IMR-90 (cell line): Measurements from ENCODE around the gene CDK5R2. TPM values are rescaled to one million over a fixed set of nuclear protein-coding genes. Genes with fewer than 3 reads are reported as not detected.

Source experiments
- ATAC-seq: fragments of 200-7000 bp; cut with Tn5 transposase; 2 replicates; pipeline ENCODE4 v1.9.1; 2020; ENCODE audit warnings: low read depth, mild to moderate bottlenecking, moderate library complexity
- BruUV-seq: library from RNA; stranded (reverse); fragments of 400-500 nt; replicated peaks from 2 replicates; lab custom pipeline; 2021; lab: Mats Ljungman, UMichigan
- CTCF ChIA-PET: fragments of 300-600 bp; formaldehyde crosslinking; extraction: SDS; loops from one replicate; lab custom pipeline; 2021; ENCODE audit warnings: antibody characterized with exemption; lab: Yijun Ruan, JAX
- POLR2A ChIA-PET: fragments of 300-600 bp; sonication (Branson Sonifier 250); formaldehyde crosslinking; loops from one replicate; lab custom pipeline; 2022; ENCODE audit warnings: antibody characterized with exemption; ENCODE audit not compliant: unreplicated experiment; lab: Charles Lee
- DNase-seq: peaks from one replicate; pipeline ENCODE4 v3.0.0; 2013
- H2AFZ ChIP-seq: replicated peaks from 2 replicates; pipeline ENCODE3; 2013; ENCODE audit warnings: low read length, mild to moderate bottlenecking; ENCODE audit not compliant: poor library complexity
- H2AK5ac ChIP-seq: 2 replicates; pipeline ENCODE4 v1.6.1; 2013; ENCODE audit warnings: low read depth, low read length, inconsistent platforms
- H2AK9ac ChIP-seq: replicated peaks from 2 replicates; pipeline ENCODE3; 2013; ENCODE audit warnings: mild to moderate bottlenecking, low read depth, low read length, moderate library complexity; ENCODE audit not compliant: poor library complexity
- H2BK120ac ChIP-seq: 2 replicates; pipeline ENCODE4 v1.6.1; 2013; ENCODE audit warnings: low read depth, low read length, inconsistent platforms
- H2BK15ac ChIP-seq: 3 replicates; pipeline ENCODE4 v1.6.1; 2013; ENCODE audit warnings: low read depth, low read length, inconsistent platforms
- H2BK20ac ChIP-seq: 2 replicates; pipeline ENCODE4 v1.6.1; 2013; ENCODE audit warnings: low read depth, mild to moderate bottlenecking, inconsistent platforms, low read length, moderate library complexity
- H2BK5ac ChIP-seq: 2 replicates; pipeline ENCODE4 v1.6.1; 2013; ENCODE audit warnings: mild to moderate bottlenecking, low read depth, low read length, inconsistent platforms; ENCODE audit not compliant: poor library complexity, severe bottlenecking
- H3K14ac ChIP-seq: replicated peaks from 2 replicates; pipeline ENCODE4 v1.6.1; 2013; ENCODE audit warnings: low read depth, low read length, inconsistent platforms
- H3K18ac ChIP-seq: 2 replicates; pipeline ENCODE4 v1.6.1; 2013; ENCODE audit warnings: low read depth, low read length, control low read depth
- H3K23ac ChIP-seq: 2 replicates; pipeline ENCODE4 v1.6.1; 2013; ENCODE audit warnings: low read depth, low read length, inconsistent platforms
- H3K27ac ChIP-seq: 2 replicates; pipeline ENCODE4 v1.5.1; 2013; ENCODE audit warnings: mild to moderate bottlenecking, control low read depth, low read length; ENCODE audit not compliant: insufficient read depth
- H3K27me3 ChIP-seq: 2 replicates; pipeline ENCODE4 v1.6.1; 2013; ENCODE audit warnings: low read length; ENCODE audit not compliant: control insufficient read depth, insufficient read depth
- H3K36me3 ChIP-seq: 2 replicates; pipeline ENCODE4 v1.6.1; 2013; ENCODE audit warnings: low read length, mixed read lengths; ENCODE audit not compliant: control insufficient read depth, insufficient read depth
- H3K4ac ChIP-seq: 2 replicates; pipeline ENCODE4 v1.6.1; 2013; ENCODE audit warnings: low read depth, low read length, inconsistent platforms
- H3K4me1 ChIP-seq: 2 replicates; pipeline ENCODE4 v1.6.1; 2013; ENCODE audit warnings: low read length, mixed read lengths; ENCODE audit not compliant: control insufficient read depth, insufficient read depth
- H3K4me2 ChIP-seq: 2 replicates; pipeline ENCODE4 v1.6.1; 2013; ENCODE audit warnings: low read depth, mild to moderate bottlenecking, control low read depth, low read length, moderate library complexity
- H3K4me3 ChIP-seq: 2 replicates; pipeline ENCODE4 v1.5.1; 2013; ENCODE audit warnings: low read depth, mild to moderate bottlenecking, control low read depth, low read length, moderate library complexity; ENCODE audit not compliant: insufficient read depth
- H3K56ac ChIP-seq: 2 replicates; pipeline ENCODE4 v1.6.1; 2013; ENCODE audit warnings: low read length, inconsistent platforms; ENCODE audit not compliant: insufficient read depth; ENCODE audit errors: extremely low read depth
- H3K79me1 ChIP-seq, 2 experiments: 2 replicates each; pipeline ENCODE4 v1.6.1; 2013; ENCODE audit warnings: low read length in 2 of 2, inconsistent platforms in 1 of 2, low read depth in 1 of 2
- H3K9ac ChIP-seq: 2 replicates; pipeline ENCODE4 v1.6.1; 2013; ENCODE audit warnings: low read depth, low read length, control low read depth
- H3K9me1 ChIP-seq: 2 replicates; pipeline ENCODE4 v1.6.1; 2013; ENCODE audit warnings: low read length, inconsistent platforms; ENCODE audit not compliant: insufficient read depth
- H3K9me3 ChIP-seq: 2 replicates; pipeline ENCODE4 v1.6.1; 2013; ENCODE audit warnings: low read length; ENCODE audit not compliant: control insufficient read depth, insufficient read depth
- H4K20me1 ChIP-seq: 2 replicates; pipeline ENCODE4 v1.6.1; 2013; ENCODE audit warnings: low read length, inconsistent platforms; ENCODE audit not compliant: insufficient read depth
- H4K5ac ChIP-seq: 2 replicates; pipeline ENCODE4 v1.6.1; 2013; ENCODE audit warnings: mild to moderate bottlenecking, low read depth, low read length, control low read depth
- H4K8ac ChIP-seq, 2 experiments: 2 replicates each; pipeline ENCODE4 v1.6.1; 2013; ENCODE audit warnings: low read depth in 2 of 2, low read length in 2 of 2, control low read depth in 1 of 2, inconsistent platforms in 1 of 2
- H4K91ac ChIP-seq: 2 replicates; pipeline ENCODE4 v1.6.1; 2013; ENCODE audit warnings: low read depth, low read length, inconsistent platforms; ENCODE audit not compliant: insufficient read depth
- FOS ChIP-seq: fragments of 150-350 bp; IDR thresholded peaks from 2 replicates; pipeline ENCODE4 v1.6.1; 2016; ENCODE audit warnings: low read depth, low read length
- WGBS, 2 experiments: methylation state at CpG; one replicate each; pipeline versions ENCODE4 v1.1.5 to v1.1.7; 2013; ENCODE audit warnings: missing lambda C conversion rate in 2 of 2; ENCODE audit not compliant: insufficient read length in 1 of 2; ENCODE audit errors: extremely low coverage in 2 of 2; 5-methylcytosine and 5-hydroxymethylcytosine counted together
- dilution Hi-C: fragments of 300-500 bp; cut with HindIII; formaldehyde crosslinking; loops from one replicate; pipeline ENCODE4 v1.14.3; 2018; ENCODE audit warnings: low sequenced_read_pairs; ENCODE audit not compliant: unreplicated experiment
- in situ Hi-C: fragments of 300-500 bp; cut with MboI; formaldehyde crosslinking; loops from 3 replicates; pipeline ENCODE4 v1.14.3; 2019; ENCODE audit warnings: low sequenced_read_pairs, inconsistent platforms, mixed read lengths
- intact Hi-C: fragments of 100-400 bp; cut with micrococcal nuclease; formaldehyde crosslinking; loops from 2 replicates; pipeline ENCODE4 v1.10.0; 2022
- polyA plus RNA-seq, 3 experiments: library from polyadenylated mRNA; depleted of rRNA; stranded (reverse); fragments of >200 nt; gene quantifications; 2 replicates each; pipeline ENCODE4 v1.2.3, GENCODE V29; 2012; ENCODE audit warnings: low replicate concordance in 1 of 3
- total RNA-seq: library from RNA; depleted of rRNA; stranded (reverse); fragments of >200 nt; gene quantifications from 2 replicates; pipeline ENCODE4 v1.2.3, GENCODE V29; 2012

Gene CDK5R2
- total and polyA plus RNA-seq, 2 of the 4 experiments (the other 2 are of a cell fraction) = not detected

DNA sequence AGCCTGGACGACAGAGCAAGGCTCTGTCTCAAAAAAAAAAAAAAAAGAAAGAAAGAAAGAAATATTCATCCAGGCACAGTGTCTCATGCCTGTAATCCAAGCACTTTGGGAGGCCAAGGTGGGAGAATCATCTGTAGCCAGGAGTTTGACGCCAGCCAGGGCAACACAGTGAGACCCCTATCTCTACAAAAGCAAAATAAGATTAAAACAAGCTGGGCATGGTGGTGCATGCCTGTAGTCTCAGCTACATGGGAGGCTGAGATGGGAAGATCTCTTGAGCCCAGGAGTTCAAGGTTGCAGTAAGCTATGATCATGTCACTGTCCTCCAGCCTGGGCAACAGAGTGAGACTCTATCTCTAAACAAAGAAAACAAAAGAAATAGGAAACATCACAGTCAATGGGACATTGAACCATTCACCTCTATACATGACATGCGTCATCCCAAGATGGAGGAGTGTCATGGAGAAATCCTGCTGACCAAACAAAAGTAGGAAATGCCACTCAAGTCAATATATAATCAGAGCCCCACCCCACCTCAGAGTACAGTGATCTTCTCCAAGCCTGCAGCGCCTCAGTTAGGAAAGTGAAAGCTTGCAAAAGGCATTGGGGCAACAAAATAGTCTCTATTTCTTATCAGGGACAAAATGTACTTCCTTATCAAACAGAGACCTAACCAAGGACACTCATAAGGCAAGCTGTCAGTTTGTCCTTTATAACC, 15.8 kb downstream of the CDK5R2 start:
- no peak overlapping the region for H3K56ac ChIP-seq
- WGBS, 2 experiments = no CpG with 5 or more reads among the region's 4 CpGs
- H3K79me1 ChIP-seq = no peaks in the 10 kb centered on the region
- H3K9ac ChIP-seq = no peak overlapping the region
- H3K27ac ChIP-seq = no peak overlapping the region
- H2BK120ac ChIP-seq = no peak overlapping the region
- peaks cover 54% of the 10 kb centered on the region for H3K27me3 ChIP-seq
- H2AFZ ChIP-seq = no peak overlapping the region
- in situ Hi-C loops = no loop called here
- no peaks in the 10 kb centered on the region for H3K36me3 ChIP-seq
- H2BK5ac ChIP-seq = no peak overlapping the region
- H2BK20ac ChIP-seq = no peak overlapping the region
- no peaks in the 10 kb centered on the region for H3K9me3 ChIP-seq
- H4K8ac ChIP-seq = no peak overlapping the region
- H2AK9ac ChIP-seq = no peak overlapping the region
- H4K20me1 ChIP-seq = no peaks in the 10 kb centered on the region
- no peak overlapping the region for H3K4ac ChIP-seq
- no peak overlapping the region for H2BK15ac ChIP-seq
- intact Hi-C loops = no loop called here
- TF ChIP-seq FOS = no peak
- no peak overlapping the region for H3K4me3 ChIP-seq
- H3K18ac ChIP-seq = no peak overlapping the region
- BruUV-seq = no TSS peak
- ATAC-seq (no peak), DNase-seq (no peak)
- H3K23ac ChIP-seq = no peak overlapping the region
- no peaks in the 10 kb centered on the region for H3K9me1 ChIP-seq
- POLR2A ChIA-PET = no interaction called here
- H2AK5ac ChIP-seq = no peak overlapping the region
- H3K4me2 ChIP-seq = no peak overlapping the region
- dilution Hi-C loops = no loop called here
- H3K14ac ChIP-seq = no peak overlapping the region
- no peaks in the 10 kb centered on the region for H3K4me1 ChIP-seq
- no peak overlapping the region for H4K91ac ChIP-seq
- no peak overlapping the region for H4K5ac ChIP-seq
- CTCF ChIA-PET = interaction anchor here (1.2 kb wide), 1 partner anchor 98 kb away, joined by 3 read pairs; no protein-coding TSS in a partner anchor
